ENCODE results near the gene TARS2.

GRCh38 chr1:150513351-150513791 is 26.2 kb downstream of the TARS2 start:
- TF ChIP-seq CTCF (conservative IDR thresholded peaks at IDR 0.05): no peak
- no peak for TF ChIP-seq EZH2 (IDR thresholded peaks at IDR 0.05; ENCODE audit: low read depth)
